Loucy (cell line): ENCODE measurements around the gene THY1.
A peak's percentile ranks its signal among the peaks of the same experiment; 100 is the strongest.

Experiments used
- H2AFZ ChIP-seq: fragments of 200-600 bp; sonication (generic); 2 replicates; pipeline ENCODE4 v1.6.0; 2016; ENCODE audit warnings: antibody characterized with exemption, mild to moderate bottlenecking, low read length, moderate library complexity
- H3F3A ChIP-seq: fragments of 200-600 bp; 2 replicates; pipeline ENCODE4 v1.6.0; 2016; ENCODE audit warnings: antibody characterized with exemption, low read depth, mild to moderate bottlenecking
- H3K27me3 ChIP-seq: fragments of 200-600 bp; sonication (generic); 2 replicates; pipeline ENCODE4 v1.6.1; 2014; ENCODE audit warnings: low read length, mild to moderate bottlenecking; ENCODE audit not compliant: insufficient read depth, poor library complexity, severe bottlenecking
- H3K36me3 ChIP-seq: fragments of 200-600 bp; sonication (generic); 2 replicates; pipeline ENCODE4 v1.6.1; 2016; ENCODE audit warnings: low read length; ENCODE audit not compliant: insufficient read depth
- H3K4me1 ChIP-seq: fragments of 200-600 bp; sonication (generic); 2 replicates; pipeline ENCODE4 v1.5.1; 2014; ENCODE audit warnings: low read length, mild to moderate bottlenecking; ENCODE audit not compliant: insufficient read depth, poor library complexity, severe bottlenecking
- H3K4me2 ChIP-seq: fragments of 200-600 bp; sonication (generic); 2 replicates; pipeline ENCODE4 v1.6.0; 2014; ENCODE audit warnings: antibody characterized with exemption, low read length, low read depth, mild to moderate bottlenecking; ENCODE audit not compliant: poor library complexity, severe bottlenecking
- H3K4me3 ChIP-seq: fragments of 200-600 bp; sonication (generic); 2 replicates; pipeline ENCODE4 v1.5.1; 2014; ENCODE audit warnings: low read length, mild to moderate bottlenecking, mixed read lengths; ENCODE audit not compliant: poor library complexity, severe bottlenecking
- H3K79me2 ChIP-seq: fragments of 200-600 bp; sonication (generic); 2 replicates; pipeline ENCODE4 v1.6.1; 2014; ENCODE audit warnings: low read length; ENCODE audit not compliant: insufficient read depth
- H3K9ac ChIP-seq: fragments of 200-600 bp; sonication (generic); 2 replicates; pipeline ENCODE4 v1.6.0; 2014; ENCODE audit warnings: mild to moderate bottlenecking, low read depth, low read length, moderate library complexity; ENCODE audit not compliant: poor library complexity, severe bottlenecking
- H3K9me2 ChIP-seq: fragments of 200-600 bp; sonication (generic); replicated peaks from 2 replicates; pipeline ENCODE4 v1.6.1; 2016; ENCODE audit warnings: low read depth, low read length, mixed read lengths
- H3K9me3 ChIP-seq: fragments of 200-600 bp; sonication (generic); 2 replicates; pipeline ENCODE4 v1.6.1; 2014; ENCODE audit warnings: mild to moderate bottlenecking, antibody characterized with exemption, low read length, low read depth; ENCODE audit not compliant: insufficient read depth
- H4K20me1 ChIP-seq: fragments of 200-600 bp; sonication (generic); 2 replicates; pipeline ENCODE4 v1.6.0; 2014; ENCODE audit warnings: antibody characterized with exemption, low read length, mild to moderate bottlenecking; ENCODE audit not compliant: insufficient read depth, poor library complexity, severe bottlenecking
- CTCF ChIP-seq: fragments of 200-600 bp; sonication (generic); conservative IDR thresholded peaks from 2 replicates; pipeline ENCODE4 v1.5.1; 2014; ENCODE audit warnings: mild to moderate bottlenecking, antibody characterized with exemption, low read length
- EZH2phosphoT487 ChIP-seq: fragments of 200-600 bp; IDR thresholded peaks from 2 replicates; pipeline ENCODE4 v1.6.1; 2018; ENCODE audit warnings: antibody characterized with exemption, mild to moderate bottlenecking, moderate library complexity, borderline replicate concordance

The THY1 gene

GRCh38 chr11:119445850-119446249 lies 22.9 kb upstream of the THY1 start:
- TF ChIP-seq EZH2phosphoT487 (no peak), CTCF (no peak)

GRCh38 chr11:119445379-119445778 lies 22.4 kb upstream of the THY1 start:
- Histone ChIP-seq H3K27me3 (no peaks in the 10 kb centered on the region), H3F3A (peaks cover 5% of the 10 kb centered on the region; the same call in 1 of the 2 replicates), H3K4me1 (peaks cover 28% of the 10 kb centered on the region), H3K9me2 (no peaks in the 10 kb centered on the region), H3K36me3 (no peaks in the 10 kb centered on the region), H3K79me2 (no peaks in the 10 kb centered on the region), H3K9ac (no peak overlapping the region), H4K20me1 (no peaks in the 10 kb centered on the region), H2AFZ (no peak overlapping the region), H3K4me3 (no peak overlapping the region), H3K9me3 (no peaks in the 10 kb centered on the region), H3K4me2 (no peak overlapping the region)
- TF ChIP-seq EZH2phosphoT487 (no peak), CTCF (no peak)

More at GRCh38 chr11:119445850-119446249, 22.9 kb upstream of the THY1 start:
- H3K4me1 ChIP-seq = peaks cover 25% of the 10 kb centered on the region
- no peaks in the 10 kb centered on the region for H3K9me2 ChIP-seq
- H2AFZ ChIP-seq = no peak overlapping the region
- no peaks in the 10 kb centered on the region for H3K36me3 ChIP-seq
- no peaks in the 10 kb centered on the region for H4K20me1 ChIP-seq
- no peaks in the 10 kb centered on the region for H3K9me3 ChIP-seq
- H3F3A ChIP-seq = peaks cover 5% of the 10 kb centered on the region; the same call in 1 of the 2 replicates
- no peaks in the 10 kb centered on the region for H3K79me2 ChIP-seq
- no peak overlapping the region for H3K4me3 ChIP-seq
- no peak overlapping the region for H3K9ac ChIP-seq
- no peak overlapping the region for H3K4me2 ChIP-seq
- H3K27me3 ChIP-seq = no peaks in the 10 kb centered on the region

GRCh38 chr11:119441898-119442243 lies 18.9 kb upstream of the THY1 start:
- no peaks in the 10 kb centered on the region for H3K9me2 ChIP-seq
- H3K27me3 ChIP-seq = no peaks in the 10 kb centered on the region
- TF ChIP-seq CTCF (no peak), EZH2phosphoT487 (no peak)

More at GRCh38 chr11:119441898-119442243, 18.9 kb upstream of the THY1 start:
- Histone ChIP-seq H3K4me3 (no peak overlapping the region), H3K79me2 (no peaks in the 10 kb centered on the region), H3F3A (peaks cover 5% of the 10 kb centered on the region; the same call in 1 of the 2 replicates), H2AFZ (no peak overlapping the region; the same call in 1 of the 2 replicates), H3K4me2 (peak overlapping the region; percentile 70), H3K4me1 (peaks cover 31% of the 10 kb centered on the region), H3K9me3 (no peaks in the 10 kb centered on the region), H3K36me3 (no peaks in the 10 kb centered on the region), H4K20me1 (no peaks in the 10 kb centered on the region), H3K9ac (peak overlapping the region; percentile 13)
